Mucosa of gallbladder (tissue), 1 donor: ENCODE measurements around the gene ERGIC2. TPM values are rescaled to one million over a fixed set of nuclear protein-coding genes. Genes with fewer than 3 reads are reported as not detected.

Source experiments
- DNase-seq: peaks from one replicate; pipeline ENCODE4 v3.0.0-alpha.2; 2020; ENCODE audit warnings: low spot score
- total RNA-seq: library from RNA; stranded (reverse); gene quantifications from one replicate; pipeline ENCODE4 v1.2.1, GENCODE V29; 2021
- donor health status: DM: no; HTN: no; CAD: no.

Gene ERGIC2
- total RNA-seq, 1 donor from 2014 or later: 74.6 TPM

GRCh38 chr12:29374913-29375312 is 6.1 kb downstream of the ERGIC2 start:
- no peak for DNase-seq

- no peak for DNase-seq
Observed at GRCh38 chr12:29374012-29374411, 7.0 kb downstream of the ERGIC2 start.

- DNase-seq: no peak
Observed at GRCh38 chr12:29365091-29365490, 15.9 kb downstream of the ERGIC2 start.

GRCh38 chr12:29354954-29355353 is 26.0 kb downstream of the ERGIC2 start:
- DNase-seq: no peak

- DNase-seq: no peak
Observed at GRCh38 chr12:29350080-29350479, 30.9 kb downstream of the ERGIC2 start.

- DNase-seq: no peak
Observed at GRCh38 chr12:29346769-29347421, 34.1 kb downstream of the ERGIC2 start.

GRCh38 chr12:29343022-29343799 is 37.8 kb downstream of the ERGIC2 start:
- no peak for DNase-seq

GRCh38 chr12:29337325-29337724 is 43.6 kb downstream of the ERGIC2 start:
- DNase-seq: no peak

GRCh38 chr12:29334937-29335336 is 46.0 kb downstream of the ERGIC2 start:
- DNase-seq: no peak

- no peak for DNase-seq
Observed at GRCh38 chr12:29333178-29333577, 47.8 kb downstream of the ERGIC2 start.

GRCh38 chr12:29329411-29329810 is 51.6 kb downstream of the ERGIC2 start:
- DNase-seq: no peak

GRCh38 chr12:29322157-29322556 is 58.8 kb downstream of the ERGIC2 start:
- no peak for DNase-seq

GRCh38 chr12:29320295-29321085 is 60.5 kb downstream of the ERGIC2 start:
- DNase-seq: no peak

- peak; percentile 30 for DNase-seq
Observed at GRCh38 chr12:29317556-29318363, 63.2 kb downstream of the ERGIC2 start.

GRCh38 chr12:29316752-29317151 is 64.2 kb downstream of the ERGIC2 start:
- DNase-seq: peak; percentile 19

GRCh38 chr12:29314416-29314815 is 66.6 kb downstream of the ERGIC2 start:
- DNase-seq: no peak

GRCh38 chr12:29310899-29311298 is 70.1 kb downstream of the ERGIC2 start:
- DNase-seq: no peak

GRCh38 chr12:29309320-29309902 is 71.6 kb downstream of the ERGIC2 start:
- no peak for DNase-seq

- DNase-seq: no peak
Observed at GRCh38 chr12:29306682-29307081, 74.3 kb downstream of the ERGIC2 start.

GRCh38 chr12:29306266-29306665 is 74.7 kb downstream of the ERGIC2 start:
- no peak for DNase-seq

GRCh38 chr12:29304388-29304787 is 76.6 kb downstream of the ERGIC2 start:
- no peak for DNase-seq
